ENCODE data around the gene PTPN12.

The PTPN12 gene

GRCh38 chr7:77537136-77537777 is at the start of gene PTPN12:
TSS of gene PTPN12 (plus strand) at chr7:77537295. CDS start at chr7:77537547, 252 bp downstream.
- no peak for TF ChIP-seq CTCF (conservative IDR thresholded peaks at IDR 0.05; ENCODE audit: low read depth)
- DNase-seq (ENCODE audit: low spot score), result no peak
- ChIA-PET CTCF (no interaction called here), POLR2A (ENCODE audit: low non-redundant PET) (interaction anchor here (0.5 to 1.1 kb wide), 3 partner anchors 9 to 77 kb away, joined by 3 to 4 read pairs (median 4); no protein-coding TSS in a partner anchor)
- peak within 1 kb of the TSS; percentile 98 for H3K27ac ChIP-seq

- no peak for DNase-seq (ENCODE audit: low spot score)
- H3K27ac ChIP-seq, result no peak overlapping the region
- ChIA-PET CTCF (no interaction called here), POLR2A (ENCODE audit: low non-redundant PET) (no interaction called here)
- no peak for TF ChIP-seq CTCF (conservative IDR thresholded peaks at IDR 0.05; ENCODE audit: low read depth)
Observed at GRCh38 chr7:77488986-77489385, 48.1 kb upstream of the PTPN12 start.

GRCh38 chr7:77497079-77497478 is 40.0 kb upstream of the PTPN12 start:
- TF ChIP-seq CTCF (conservative IDR thresholded peaks at IDR 0.05; ENCODE audit: low read depth), result no peak
- ChIA-PET POLR2A (ENCODE audit: low non-redundant PET) (no interaction called here), CTCF (no interaction called here)
- no peak for DNase-seq (ENCODE audit: low spot score)
- H3K27ac ChIP-seq, result no peak overlapping the region

GRCh38 chr7:77498659-77499379 is 38.3 kb upstream of the PTPN12 start:
- TF ChIP-seq CTCF (conservative IDR thresholded peaks at IDR 0.05; ENCODE audit: low read depth), result no peak
- CTCF ChIA-PET, result no interaction called here
- no peak overlapping the region for H3K27ac ChIP-seq
- DNase-seq (ENCODE audit: low spot score), result no peak
- POLR2A ChIA-PET (ENCODE audit: low non-redundant PET), result no interaction called here

- H3K27ac ChIP-seq, result no peak overlapping the region
- CTCF ChIA-PET, result no interaction called here
- POLR2A ChIA-PET (ENCODE audit: low non-redundant PET), result no interaction called here
- no peak for TF ChIP-seq CTCF (conservative IDR thresholded peaks at IDR 0.05; ENCODE audit: low read depth)
- DNase-seq (ENCODE audit: low spot score), result no peak
Observed at GRCh38 chr7:77501192-77501515, 35.9 kb upstream of the PTPN12 start.

GRCh38 chr7:77504951-77505350 is 32.1 kb upstream of the PTPN12 start:
- POLR2A ChIA-PET (ENCODE audit: low non-redundant PET), result no interaction called here
- no peak for DNase-seq (ENCODE audit: low spot score)
- H3K27ac ChIP-seq, result no peak overlapping the region
- TF ChIP-seq CTCF (conservative IDR thresholded peaks at IDR 0.05; ENCODE audit: low read depth), result no peak
- CTCF ChIA-PET, result interaction anchor here (1.0 kb wide), 1 partner anchor 12 kb away, joined by 3 read pairs; no protein-coding TSS in a partner anchor
